Spinal cord (tissue), 10 donors: ENCODE results near the gene RRAGD. TPM values are rescaled to one million over a fixed set of nuclear protein-coding genes. Genes with fewer than 3 reads are reported as not detected.

Experiments used
- DNase-seq, 6 donors: peaks; one replicate each; pipeline versions ENCODE4 v3.0.0 to v3.0.0-alpha.2; 2013 to 2015; ENCODE audit warnings: low spot score in 6 of 6, low read depth in 4 of 6
- H3K27ac ChIP-seq: one replicate; pipeline ENCODE4 v1.5.1; 2013; ENCODE audit warnings: low read depth, low read length, control low read depth
- H3K27me3 ChIP-seq: one replicate; pipeline ENCODE4 v1.6.1; 2013; ENCODE audit warnings: low read length; ENCODE audit not compliant: control insufficient read depth, insufficient read depth
- H3K36me3 ChIP-seq: one replicate; pipeline ENCODE4 v1.6.1; 2013; ENCODE audit warnings: low read length; ENCODE audit not compliant: control insufficient read depth, insufficient read depth
- H3K4me1 ChIP-seq: one replicate; pipeline ENCODE4 v1.6.1; 2013; ENCODE audit warnings: low read length; ENCODE audit not compliant: control insufficient read depth, insufficient read depth
- H3K4me3 ChIP-seq: one replicate; pipeline ENCODE4 v1.5.1; 2013; ENCODE audit warnings: low read depth, low read length, control low read depth
- H3K9me3 ChIP-seq: one replicate; pipeline ENCODE4 v1.6.1; 2013; ENCODE audit warnings: low read length; ENCODE audit not compliant: control insufficient read depth, insufficient read depth
- WGBS: methylation state at CpG from one replicate; pipeline ENCODE4 v1.1.5; 2013; ENCODE audit warnings: missing lambda C conversion rate; ENCODE audit not compliant: insufficient coverage; 5-methylcytosine and 5-hydroxymethylcytosine counted together
- polyA plus RNA-seq, 2 donors: library from polyadenylated mRNA; unstranded; fragments of 120-200 nt; gene quantifications; one replicate each; pipeline ENCODE4 v1.2.1, GENCODE V29; 2013; ENCODE audit not compliant: insufficient read length in 2 of 2
- total RNA-seq, 2 donors: library from RNA; depleted of rRNA in 1 of 2; stranded (reverse); fragments of 120-200 nt in 1 of 2; fragments of >200 nt in 1 of 2; gene quantifications; one replicate each; pipeline versions ENCODE4 v1.2.3 to v1.2.4, GENCODE V29; 2013 to 2014
- donor health status: healthy.

RRAGD gene
- total and polyA plus RNA-seq, 4 donors, result 44.6 to 86.3 (median 53.7) TPM

DNA sequence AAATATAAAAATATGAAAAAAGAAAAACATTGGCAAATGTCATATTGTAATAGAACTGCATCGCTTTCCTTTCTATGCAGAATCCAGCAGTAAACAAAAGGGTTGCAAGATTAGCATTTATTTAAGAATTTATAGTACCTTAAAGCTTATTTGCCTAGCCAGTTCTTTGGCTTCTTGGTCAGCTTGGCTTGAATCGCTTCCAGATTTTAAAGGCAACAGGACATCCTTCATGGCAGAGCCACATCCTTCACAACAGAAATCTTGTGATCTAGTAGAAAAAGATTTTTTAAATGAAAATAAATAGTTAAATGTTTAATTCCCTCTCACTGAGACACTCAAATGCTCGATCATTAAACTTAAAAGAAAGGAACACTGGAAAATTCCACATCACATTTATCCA lies 76.9 kb downstream of the RRAGD start:
- WGBS, result no CpG with 5 or more reads among the region's 3 CpGs
- Histone ChIP-seq H3K27me3 (no peaks in the 10 kb centered on the region), H3K9me3 (no peaks in the 10 kb centered on the region), H3K4me3 (no peak overlapping the region), H3K4me1 (no peaks in the 10 kb centered on the region), H3K27ac (no peak overlapping the region), H3K36me3 (peaks cover 18% of the 10 kb centered on the region)
- no peak for DNase-seq

DNA sequence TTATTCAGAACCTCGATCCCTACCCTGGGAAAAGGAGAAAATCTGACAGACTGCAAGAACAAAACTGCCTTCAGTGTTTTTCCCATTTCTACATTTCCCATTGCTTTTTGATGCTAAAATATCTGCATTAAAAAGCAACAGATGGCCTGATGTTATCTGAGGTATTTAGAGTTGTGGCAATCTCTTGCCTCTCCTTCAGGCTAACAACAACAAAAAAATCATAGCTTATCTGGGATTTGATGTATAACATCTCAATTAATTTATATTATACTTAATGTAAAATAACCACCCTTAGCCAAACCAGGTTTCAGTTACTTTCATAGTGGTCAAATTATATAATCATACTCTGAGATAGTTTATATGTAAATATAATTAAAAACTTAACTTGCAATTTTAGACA lies 81.2 kb downstream of the RRAGD start:
- no peak for DNase-seq
- whole genome bisulfite sequencing, result no CpG with 5 or more reads among the region's 1 CpG
- H3K27ac ChIP-seq, result no peak overlapping the region
- H3K4me3 ChIP-seq, result no peak overlapping the region
- no peaks in the 10 kb centered on the region for H3K4me1 ChIP-seq
- H3K9me3 ChIP-seq, result no peaks in the 10 kb centered on the region
- H3K36me3 ChIP-seq, result peaks cover 10% of the 10 kb centered on the region
- no peaks in the 10 kb centered on the region for H3K27me3 ChIP-seq

- WGBS, result no CpG with 5 or more reads among the region's 1 CpG
- Histone ChIP-seq H3K4me3 (no peak overlapping the region), H3K27ac (no peak overlapping the region), H3K36me3 (peaks cover 3% of the 10 kb centered on the region), H3K9me3 (no peaks in the 10 kb centered on the region), H3K27me3 (no peaks in the 10 kb centered on the region), H3K4me1 (no peaks in the 10 kb centered on the region)
- DNase-seq, result no peak
These were observed 83.1 kb downstream of the RRAGD start for GRCh38 chr6:89328976-89329375.

DNA sequence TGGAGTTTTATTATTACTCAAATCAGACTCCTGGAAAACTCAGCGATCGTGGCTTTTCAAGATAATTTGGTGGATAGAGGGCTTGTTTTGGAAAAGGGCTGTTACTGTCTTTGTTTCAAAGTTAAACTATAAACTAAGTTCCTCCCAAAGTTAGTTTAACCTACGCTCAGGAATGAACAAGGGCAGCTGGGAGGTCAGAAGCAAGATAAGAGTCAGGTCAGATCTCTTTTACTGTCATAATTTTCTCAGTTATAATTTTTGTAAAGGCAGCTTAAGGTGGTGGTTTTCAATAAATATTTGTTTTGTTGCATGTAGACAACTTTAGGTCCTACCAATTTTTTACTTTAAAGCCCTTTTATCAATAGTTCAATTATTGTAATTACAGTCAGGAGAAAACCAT lies 87.8 kb downstream of the RRAGD start:
- Histone ChIP-seq H3K27me3 (no peaks in the 10 kb centered on the region), H3K9me3 (no peaks in the 10 kb centered on the region), H3K36me3 (no peaks in the 10 kb centered on the region), H3K27ac (no peak overlapping the region), H3K4me3 (no peak overlapping the region), H3K4me1 (no peaks in the 10 kb centered on the region)
- no peak for DNase-seq
- WGBS, result no CpG with 5 or more reads among the region's 3 CpGs

DNA sequence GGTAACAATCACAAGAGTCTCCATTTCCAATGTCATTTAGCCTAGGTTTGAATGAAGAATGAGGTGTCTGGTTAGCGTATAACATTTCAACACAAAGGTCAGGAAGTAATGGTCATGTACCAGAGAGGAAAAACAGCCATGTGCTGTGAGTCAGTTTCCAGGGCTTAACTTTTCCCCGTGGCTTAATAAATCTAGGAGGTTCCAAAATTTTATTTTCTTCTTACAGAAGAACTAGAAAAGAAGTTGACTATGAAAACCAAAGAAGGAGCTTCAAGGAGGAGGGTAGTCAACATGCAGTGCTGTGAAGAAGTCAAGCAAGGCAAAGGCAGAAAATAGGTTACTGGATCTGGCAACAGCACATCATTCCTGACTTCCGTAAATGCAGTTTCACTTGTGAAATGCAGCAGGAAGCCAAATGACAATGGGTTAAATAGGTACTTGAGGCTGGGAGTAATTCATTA lies 88.5 kb downstream of the RRAGD start:
- DNase-seq, result no peak
- Histone ChIP-seq H3K36me3 (no peaks in the 10 kb centered on the region), H3K4me1 (no peaks in the 10 kb centered on the region), H3K4me3 (no peak overlapping the region), H3K27ac (no peak overlapping the region), H3K27me3 (no peaks in the 10 kb centered on the region), H3K9me3 (no peaks in the 10 kb centered on the region)
- no CpG with 5 or more reads among the region's 3 CpGs for WGBS

DNA sequence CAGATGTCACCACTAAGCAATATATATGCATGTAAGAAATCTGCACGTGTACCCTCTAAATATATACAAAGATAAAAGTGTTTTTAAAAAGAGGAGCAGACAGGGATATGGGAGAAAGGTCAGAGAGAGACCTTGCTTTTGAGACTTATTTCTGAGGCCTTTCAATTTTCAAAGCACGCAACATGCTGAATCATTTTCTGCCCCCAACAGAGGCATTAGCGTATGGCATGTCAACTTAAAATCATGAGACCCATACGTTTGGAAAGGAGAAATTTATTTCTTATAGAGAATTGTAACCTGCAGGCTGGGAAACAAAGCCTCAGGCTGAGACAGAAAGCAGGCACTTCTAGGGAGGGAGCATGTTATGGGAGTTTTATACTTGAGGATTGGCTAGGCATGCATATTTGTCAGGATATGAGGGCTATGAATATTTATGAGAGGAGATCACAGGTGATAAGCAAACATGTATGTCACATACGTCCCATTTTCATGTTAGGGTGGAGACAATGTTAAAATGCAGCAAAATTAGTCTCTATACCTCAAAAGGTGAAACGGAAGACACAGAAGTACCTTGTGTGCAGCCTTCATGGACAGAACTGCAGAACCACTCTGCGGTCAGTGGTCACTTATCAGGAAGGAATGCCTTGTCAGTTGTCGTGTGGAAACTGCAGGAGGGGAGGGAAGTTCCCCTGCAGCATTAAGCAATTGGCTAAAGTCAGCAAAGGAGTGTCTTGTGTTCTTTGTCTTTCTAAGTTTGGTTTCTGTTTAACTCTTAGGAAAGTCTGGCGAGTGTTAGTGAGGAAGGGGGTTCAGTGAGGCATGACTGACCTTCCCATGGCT lies 90.7 kb downstream of the RRAGD start:
- Histone ChIP-seq H3K27ac (no peak overlapping the region), H3K27me3 (no peaks in the 10 kb centered on the region), H3K4me1 (no peaks in the 10 kb centered on the region), H3K4me3 (no peak overlapping the region), H3K9me3 (no peaks in the 10 kb centered on the region), H3K36me3 (no peaks in the 10 kb centered on the region)
- no peak for DNase-seq
- 92% methylated on average over 7 of the region's 9 CpGs for WGBS

DNA sequence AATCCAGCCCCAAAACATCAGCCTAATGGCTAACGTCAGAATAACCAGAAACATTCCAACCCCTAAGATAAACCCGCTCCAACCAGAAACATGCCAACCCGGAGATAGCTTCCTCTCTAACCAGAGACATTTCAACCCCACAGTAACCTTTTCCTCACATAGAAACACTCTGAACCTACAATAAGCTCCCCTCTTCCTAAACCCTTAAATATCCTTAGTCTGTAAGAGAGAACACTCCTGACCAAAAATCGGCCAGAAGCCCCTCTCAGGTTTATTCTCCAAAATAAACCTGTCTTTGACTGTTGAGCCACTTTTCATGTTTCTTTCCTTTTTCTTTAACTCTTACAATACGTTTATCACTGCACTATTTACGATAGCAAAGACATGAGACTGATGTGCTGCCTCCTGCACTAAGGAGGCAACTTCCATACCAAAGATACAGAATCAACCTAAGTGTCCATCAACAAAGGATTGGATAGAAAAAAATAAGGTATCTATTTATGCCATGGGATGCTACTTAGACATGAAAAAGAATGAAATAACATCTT lies 92.0 kb downstream of the RRAGD start:
- H3K27ac ChIP-seq, result no peak overlapping the region
- 93% methylated on average over 4 of the region's 6 CpGs for WGBS
- H3K4me1 ChIP-seq, result no peaks in the 10 kb centered on the region
- H3K9me3 ChIP-seq, result no peaks in the 10 kb centered on the region
- DNase-seq, result no peak
- H3K27me3 ChIP-seq, result no peaks in the 10 kb centered on the region
- no peaks in the 10 kb centered on the region for H3K36me3 ChIP-seq
- no peak overlapping the region for H3K4me3 ChIP-seq

GRCh38 chr6:89317067-89317466 lies 95.0 kb downstream of the RRAGD start:
- no peaks in the 10 kb centered on the region for H3K27me3 ChIP-seq
- H3K36me3 ChIP-seq, result no peaks in the 10 kb centered on the region
- no peak for DNase-seq
- H3K4me3 ChIP-seq, result no peak overlapping the region
- peaks cover 16% of the 10 kb centered on the region for H3K4me1 ChIP-seq
- H3K27ac ChIP-seq, result no peak overlapping the region
- no peaks in the 10 kb centered on the region for H3K9me3 ChIP-seq

DNA sequence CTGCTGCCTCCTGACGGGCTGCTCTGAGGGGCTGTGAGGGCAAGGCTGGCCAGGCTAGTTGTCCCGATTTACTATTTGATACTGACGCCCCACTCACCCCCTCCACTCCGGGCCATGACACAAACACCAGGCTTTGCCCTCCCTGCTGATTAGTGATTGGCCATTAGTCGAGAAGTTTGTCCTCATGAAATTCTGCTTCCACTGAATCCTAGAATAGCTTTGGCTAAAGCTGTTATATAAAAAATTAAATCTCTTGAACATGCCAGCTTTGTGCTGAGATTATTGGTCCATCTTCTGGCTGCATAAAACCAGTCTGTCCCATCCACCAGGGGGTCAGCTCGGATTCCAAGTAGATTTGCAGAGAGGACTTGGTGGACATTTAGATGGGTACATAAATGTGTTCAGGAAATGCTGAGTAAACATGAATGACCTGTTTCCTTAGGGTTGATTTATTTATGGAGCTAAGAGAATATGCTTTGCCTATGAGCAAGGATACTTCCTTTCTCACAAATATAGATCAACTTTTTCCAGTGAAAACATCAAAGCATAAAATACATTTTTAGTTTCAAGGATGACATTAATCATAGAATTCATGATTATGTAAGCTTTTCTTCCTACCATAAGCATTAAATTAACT lies 96.7 kb downstream of the RRAGD start, which contains the start of gene GABRR2:
Gene GABRR2 (minus strand): TSS at position 51 of the 637 bp plus-strand sequence. CDS start 134 bp downstream, outside the sequence.
- H3K4me1 ChIP-seq, result peaks cover 29% of the 10 kb centered on the region
- H3K4me3 ChIP-seq, result no peak within 1 kb of the TSS
- no peak for DNase-seq
- H3K9me3 ChIP-seq, result no peaks in the 10 kb centered on the region
- H3K27ac ChIP-seq, result no peak within 1 kb of the TSS
- no peaks in the 10 kb centered on the region for H3K27me3 ChIP-seq
- WGBS, result 83% methylated on average over 2 of the region's 6 CpGs
- no peaks in the 10 kb centered on the region for H3K36me3 ChIP-seq
